Keratinocyte (primary cell): ENCODE measurements around the gene HOXD10. TPM values are rescaled to one million over a fixed set of nuclear protein-coding genes. Genes with fewer than 3 reads are reported as not detected.
A peak's percentile ranks its signal among the peaks of the same experiment; 100 is the strongest.

Source experiments
- DNase-seq: peaks from one replicate; pipeline ENCODE4 v3.0.0-alpha.2; 2011; ENCODE audit warnings: low read depth, missing footprints, low spot score
- FAIRE-seq: peaks from 2 replicates; lab custom pipeline; 2011; peaks lifted over from hg19 to GRCh38; lab: Jason Lieb, UNC
- H2AFZ ChIP-seq: 2 replicates; pipeline ENCODE4 v1.6.0; 2012; ENCODE audit warnings: low read length, control low read depth, inconsistent platforms; ENCODE audit not compliant: control insufficient read depth
- H3K27ac ChIP-seq: 2 replicates; pipeline ENCODE4 v1.5.1; 2011; ENCODE audit warnings: low read length; ENCODE audit not compliant: control insufficient read depth, insufficient read depth
- H3K27me3 ChIP-seq: 3 replicates; pipeline ENCODE4 v1.6.0; 2011; ENCODE audit warnings: low read length; ENCODE audit not compliant: control insufficient read depth, insufficient read depth; ENCODE audit errors: extremely low read depth
- H3K36me3 ChIP-seq, 2 experiments: 2 replicates in 1 of 2; 3 replicates in 1 of 2; pipeline ENCODE4 v1.5.1; 2011; ENCODE audit warnings: low read length in 2 of 2, mild to moderate bottlenecking in 1 of 2; ENCODE audit not compliant: control insufficient read depth in 2 of 2, insufficient read depth in 2 of 2; ENCODE audit errors: extremely low read depth in 1 of 2
- H3K4me1 ChIP-seq: 3 replicates; pipeline ENCODE4 v1.5.1; 2011; ENCODE audit warnings: low read length; ENCODE audit not compliant: control insufficient read depth, insufficient read depth; ENCODE audit errors: extremely low read depth
- H3K4me2 ChIP-seq: 3 replicates; pipeline ENCODE4 v1.6.0; 2011; ENCODE audit warnings: low read depth, low read length; ENCODE audit not compliant: control insufficient read depth, insufficient read depth; ENCODE audit errors: extremely low read depth
- H3K4me3 ChIP-seq, 3 experiments: fragments of 200-600 bp in 1 of 3; sonication (generic) in 1 of 3; 2 replicates in 2 of 3; 3 replicates in 1 of 3; pipeline ENCODE4 v1.5.1; 2011 to 2016; ENCODE audit warnings: low read length in 3 of 3, mild to moderate bottlenecking in 3 of 3, control low read depth in 2 of 3, inconsistent platforms in 1 of 3, low read depth in 1 of 3, mixed read lengths in 1 of 3, mixed run types in 1 of 3, moderate library complexity in 1 of 3; ENCODE audit not compliant: control insufficient read depth in 2 of 3, insufficient read depth in 2 of 3; ENCODE audit errors: extremely low read depth in 1 of 3
- H3K79me2 ChIP-seq: 2 replicates; pipeline ENCODE4 v1.6.0; 2012; ENCODE audit warnings: low read length; ENCODE audit not compliant: control insufficient read depth, insufficient read depth
- H3K9ac ChIP-seq: 3 replicates; pipeline ENCODE4 v1.6.0; 2011; ENCODE audit warnings: low read length; ENCODE audit not compliant: control insufficient read depth, insufficient read depth; ENCODE audit errors: extremely low read depth
- H3K9me1 ChIP-seq: 3 replicates; pipeline ENCODE4 v1.6.0; 2011; ENCODE audit warnings: low read length; ENCODE audit not compliant: control insufficient read depth, insufficient read depth; ENCODE audit errors: extremely low read depth
- H3K9me3 ChIP-seq: 2 replicates; pipeline ENCODE4 v1.5.1; 2012; ENCODE audit warnings: low read depth, low read length; ENCODE audit not compliant: control insufficient read depth
- H4K20me1 ChIP-seq: 3 replicates; pipeline ENCODE4 v1.6.0; 2011; ENCODE audit warnings: low read length; ENCODE audit not compliant: control insufficient read depth, insufficient read depth; ENCODE audit errors: extremely low read depth
- CTCF ChIP-seq, 3 experiments: IDR thresholded peaks in 1 of 3; conservative IDR thresholded peaks in 1 of 3; optimal IDR thresholded peaks in 1 of 3; 2 replicates in 2 of 3; 3 replicates in 1 of 3; pipeline versions ENCODE3 to v1.5.1; 2011; ENCODE audit warnings: low read length in 3 of 3, mild to moderate bottlenecking in 3 of 3, moderate library complexity in 2 of 3, control low read depth in 1 of 3, inconsistent platforms in 1 of 3; ENCODE audit not compliant: insufficient read depth in 2 of 3; ENCODE audit errors: extremely low read depth in 1 of 3
- EZH2 ChIP-seq: IDR thresholded peaks from one replicate; pipeline ENCODE4 v1.6.1; 2012; ENCODE audit warnings: inconsistent platforms, mild to moderate bottlenecking, low read length, moderate library complexity
- dilution Hi-C: fragments of 300-500 bp; cut with MboI; formaldehyde crosslinking; loops from one replicate; pipeline ENCODE4 v1.7.0; 2020; ENCODE audit warnings: low sequenced_read_pairs; ENCODE audit not compliant: extremely low pct_ligation_motif_present
- polyA plus RNA-seq, 5 experiments: library from polyadenylated mRNA; depleted of rRNA in 3 of 5; stranded (reverse) in 3 of 5; stranded (forward) in 1 of 5; unstranded in 1 of 5; fragments of >200 nt; gene quantifications; 1 replicate in 1 of 5; 2 replicates in 3 of 5; 3 replicates in 1 of 5; pipeline versions ENCODE4 v1.2.1 to v1.2.3, GENCODE V29; 2011 to 2012; ENCODE audit warnings: missing spikeins in 2 of 5, low read depth in 1 of 5, low replicate concordance in 1 of 5

Gene HOXD10
- polyA plus RNA-seq, 1 donor (not counting 4 experiments of a cell fraction or from before 2014, with no cell fraction given), result not detected

GRCh38 chr2:176105078-176105729 is 11.4 kb upstream of the HOXD10 start:
- Histone ChIP-seq H3K9me1 (no peaks in the 10 kb centered on the region), H3K9ac (no peak overlapping the region), H3K4me3 (no peak overlapping the region), H3K79me2 (no peaks in the 10 kb centered on the region), H3K36me3 (no peaks in the 10 kb centered on the region), H3K9me3 (no peaks in the 10 kb centered on the region), H3K4me2 (no peak overlapping the region), H4K20me1 (no peaks in the 10 kb centered on the region), H3K27ac (no peak overlapping the region), H2AFZ (no peak overlapping the region), H3K27me3 (peaks cover 95% of the 10 kb centered on the region), H3K4me1 (peaks cover 5% of the 10 kb centered on the region)
- dilution Hi-C loops, result no loop called here
- FAIRE-seq (no peak), DNase-seq (no peak)
- TF ChIP-seq CTCF (optimal IDR thresholded peaks at IDR 0.05 in 1 of 3, IDR thresholded peaks at IDR 0.05 in 1 of 3, conservative IDR thresholded peaks at IDR 0.05 in 1 of 3; ENCODE audit: extremely low read depth in 1 of 3, insufficient read depth in 2 of 3, low read length in 3 of 3) (no peak), EZH2 (peak; percentile 9)

- H3K36me3 ChIP-seq, result no peaks in the 10 kb centered on the region
- H3K4me1 ChIP-seq, result peaks cover 5% of the 10 kb centered on the region
- peaks cover 94% of the 10 kb centered on the region for H3K27me3 ChIP-seq
- no peak overlapping the region for H3K9ac ChIP-seq
- TF ChIP-seq CTCF (optimal IDR thresholded peaks at IDR 0.05 in 1 of 3, IDR thresholded peaks at IDR 0.05 in 1 of 3, conservative IDR thresholded peaks at IDR 0.05 in 1 of 3; ENCODE audit: extremely low read depth in 1 of 3, insufficient read depth in 2 of 3, low read length in 3 of 3), result no peak
- TF ChIP-seq EZH2, result peak; percentile 38
- DNase-seq, result no peak
- dilution Hi-C loops, result no loop called here
- no peaks in the 10 kb centered on the region for H3K9me3 ChIP-seq
- peak overlapping the region; percentile 56 for H3K4me2 ChIP-seq
- no peak overlapping the region for H2AFZ ChIP-seq
- FAIRE-seq, result no peak
- H3K4me3 ChIP-seq, result peak overlapping the region in 2 of 3 experiments; percentile 27 to 48
- no peaks in the 10 kb centered on the region for H4K20me1 ChIP-seq
- H3K27ac ChIP-seq, result no peak overlapping the region
- H3K9me1 ChIP-seq, result no peaks in the 10 kb centered on the region
- no peaks in the 10 kb centered on the region for H3K79me2 ChIP-seq
Measured at GRCh38 chr2:176105730-176106580, 10.6 kb upstream of the HOXD10 start.
